Measurements from ENCODE around the gene ZFPL1.

The ZFPL1 gene

GRCh38 chr11:65059959-65060824, 23.8 kb upstream of the ZFPL1 start:
- DNase-seq, result no peak

DNA sequence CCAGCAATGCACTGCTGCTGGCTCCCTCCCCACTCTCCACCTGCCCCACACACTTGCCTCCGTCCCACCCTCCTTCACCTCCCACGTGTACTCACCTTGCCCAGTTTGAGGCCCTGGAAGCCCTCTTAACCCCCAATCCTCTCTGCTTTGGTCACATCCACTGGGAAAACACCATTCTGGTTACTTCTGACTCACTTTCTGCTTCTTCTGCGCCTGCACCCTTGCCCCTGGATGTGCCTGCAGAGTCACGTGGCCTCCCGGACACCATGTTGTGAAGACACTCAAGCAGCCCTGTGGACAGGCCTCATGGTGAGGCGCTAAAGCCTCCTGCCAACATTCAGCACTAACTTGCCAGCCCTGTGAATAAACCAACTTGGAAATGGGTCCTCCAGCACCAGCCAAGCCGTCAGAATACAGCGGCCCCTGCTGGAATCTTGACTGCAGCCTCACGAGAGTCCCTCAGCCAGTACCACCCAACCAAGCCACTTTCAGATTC, 23.1 kb upstream of the ZFPL1 start:
- DNase-seq, result no peak

- DNase-seq, result no peak
Measured at GRCh38 chr11:65063532-65063931, 20.5 kb upstream of the ZFPL1 start.

- no peak for DNase-seq
Measured at GRCh38 chr11:65064847-65065240, 19.2 kb upstream of the ZFPL1 start.

GRCh38 chr11:65065851-65066250, 18.2 kb upstream of the ZFPL1 start:
- DNase-seq, result no peak

DNA sequence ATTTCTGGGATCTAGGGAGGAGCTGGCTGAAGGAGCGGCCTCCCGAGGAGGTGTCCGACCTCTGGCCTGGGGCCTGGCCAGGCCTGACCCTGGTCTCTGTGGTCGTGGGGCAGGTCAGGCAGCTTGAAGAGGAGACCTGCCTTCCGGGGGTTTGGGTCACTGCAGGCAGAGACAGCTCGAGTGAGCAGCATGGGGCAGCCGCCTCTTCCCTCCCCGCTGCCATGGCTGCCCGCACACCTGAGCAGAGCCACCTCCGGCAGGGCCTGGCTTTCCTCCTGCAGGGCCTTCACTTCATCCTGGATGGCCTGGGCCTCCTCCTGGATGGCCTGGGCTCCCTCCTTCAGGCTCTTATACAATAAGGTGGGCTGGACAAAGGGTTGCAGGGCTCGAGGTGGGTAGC, 17.7 kb upstream of the ZFPL1 start:
- DNase-seq, result no peak

- no peak for DNase-seq
Measured at GRCh38 chr11:65066805-65067291, 17.2 kb upstream of the ZFPL1 start.

DNA sequence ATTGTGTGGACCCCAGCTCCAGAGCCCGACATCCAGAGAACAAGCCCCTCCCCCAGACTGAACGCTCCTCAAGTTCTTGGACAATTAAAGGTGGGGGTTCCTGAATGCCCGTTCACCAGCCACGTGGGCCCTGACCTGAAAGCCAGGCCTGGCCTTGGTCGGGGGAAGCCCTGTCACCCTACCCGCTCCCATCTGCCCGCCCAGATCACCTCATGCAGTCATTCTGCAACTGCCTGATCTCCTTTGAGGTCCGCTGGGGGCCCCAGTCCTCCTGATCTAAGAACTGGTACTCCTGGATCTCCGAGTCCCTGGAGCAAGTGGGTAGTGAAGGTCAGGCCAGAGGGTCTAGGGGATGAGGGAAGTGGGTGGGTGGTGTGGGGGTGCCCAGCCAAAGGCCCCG, 16.6 kb upstream of the ZFPL1 start:
- no peak for DNase-seq

DNA sequence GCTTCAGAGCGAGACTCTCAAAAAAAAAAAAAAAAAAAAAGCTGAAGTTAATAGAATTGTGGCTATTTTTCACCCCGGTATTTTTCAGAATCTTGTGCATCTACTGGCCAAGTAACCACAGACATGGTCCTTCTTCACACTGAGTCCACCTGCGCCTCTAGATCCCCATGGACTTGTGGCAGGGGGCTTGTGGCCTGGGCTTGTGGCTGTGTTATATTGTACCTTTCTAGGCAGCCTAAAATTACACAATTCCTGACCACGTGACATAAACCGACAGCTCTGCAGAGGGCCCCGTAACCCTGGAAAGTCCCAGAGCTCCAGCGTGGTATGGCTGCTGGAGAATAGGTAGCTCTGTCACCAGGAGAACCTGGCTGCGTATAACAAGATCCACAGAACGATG, 14.8 kb upstream of the ZFPL1 start:
- no peak for DNase-seq

DNA sequence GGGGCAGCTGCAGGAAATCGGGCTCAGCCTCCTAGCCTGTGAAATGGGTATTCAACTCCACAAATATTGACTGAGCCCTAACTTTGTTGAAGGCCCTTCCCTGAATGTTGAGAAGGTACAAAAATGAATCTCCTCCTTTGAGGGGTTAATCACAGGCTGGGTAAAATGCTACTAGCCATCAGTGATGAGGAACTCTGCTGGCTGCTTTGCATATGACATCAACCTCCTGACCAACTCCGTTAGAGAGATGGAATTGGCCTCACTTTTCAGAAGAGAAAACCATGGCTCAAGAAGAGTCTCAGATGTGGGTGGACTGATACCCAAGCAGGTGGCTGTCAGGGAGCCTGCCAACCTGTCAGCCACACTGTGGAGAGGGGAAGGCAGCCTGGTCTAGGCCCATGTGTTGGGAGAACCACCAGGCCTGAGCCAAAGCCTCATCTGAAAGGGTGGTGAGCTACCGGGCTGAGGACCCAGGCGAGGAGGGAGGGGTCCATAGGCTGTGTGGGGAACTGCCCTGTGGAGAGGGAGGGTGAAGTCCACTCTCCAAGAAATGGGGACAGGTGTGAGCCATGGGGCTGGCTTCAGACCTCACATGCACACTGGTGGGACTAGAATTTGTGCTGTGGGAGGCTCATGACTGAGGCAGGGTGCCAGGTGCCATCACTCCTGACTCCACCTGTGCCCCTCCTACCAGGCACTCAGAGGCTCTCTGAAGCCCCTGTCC, 12.0 kb upstream of the ZFPL1 start:
- DNase-seq, result no peak

GRCh38 chr11:65072631-65072966, 11.4 kb upstream of the ZFPL1 start:
- no peak for DNase-seq

DNA sequence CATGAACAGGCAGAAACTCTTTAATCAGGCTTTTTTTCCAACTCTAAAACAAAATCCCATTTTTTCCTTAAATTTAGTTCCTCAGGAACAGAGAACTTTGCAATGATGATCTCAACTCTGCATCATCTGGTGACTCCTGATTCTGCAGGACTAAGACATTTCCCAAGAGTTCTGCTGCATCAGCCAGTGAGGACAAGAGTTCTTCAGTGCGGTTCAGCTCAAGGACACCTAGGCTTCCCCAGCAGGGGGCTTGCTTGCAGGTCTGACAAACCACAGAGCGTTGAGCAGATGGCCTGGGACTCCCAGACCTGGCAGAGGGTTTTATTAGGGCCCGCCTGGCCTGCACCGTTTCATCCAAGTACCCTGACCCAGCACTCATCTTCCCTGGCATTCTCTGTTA, 6.6 kb upstream of the ZFPL1 start:
- no peak for DNase-seq

DNA sequence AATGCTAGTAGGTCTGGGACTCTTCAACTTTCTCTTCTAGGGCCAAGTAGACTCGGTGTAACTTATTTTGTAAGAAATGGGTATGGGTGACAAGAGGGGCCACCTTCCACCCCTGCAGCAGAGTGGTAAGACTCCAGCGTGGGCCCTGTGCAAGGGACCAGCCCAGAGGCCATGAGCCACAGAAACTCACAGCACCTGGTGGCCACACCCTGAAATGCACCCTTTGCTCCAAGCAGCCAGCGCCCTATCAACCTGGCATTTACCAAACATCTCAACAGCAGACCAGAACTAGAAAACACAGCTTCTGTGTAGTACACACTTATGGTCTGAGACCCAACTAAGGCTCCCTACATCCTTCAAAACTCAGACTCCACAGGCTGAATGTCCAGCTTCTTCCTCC, 5.9 kb upstream of the ZFPL1 start:
- DNase-seq, result no peak

GRCh38 chr11:65078786-65079342, 5.2 kb upstream of the ZFPL1 start:
- no peak for DNase-seq

- no peak for DNase-seq
Measured at GRCh38 chr11:65083134-65083833, 738 bp upstream of the ZFPL1 start.

GRCh38 chr11:65084598-65085375, 765 bp downstream of the ZFPL1 start:
- DNase-seq, result no peak

GRCh38 chr11:65085446-65085845, 1.4 kb downstream of the ZFPL1 start:
- DNase-seq, result no peak

GRCh38 chr11:65086809-65087208, 2.8 kb downstream of the ZFPL1 start:
- DNase-seq, result no peak

DNA sequence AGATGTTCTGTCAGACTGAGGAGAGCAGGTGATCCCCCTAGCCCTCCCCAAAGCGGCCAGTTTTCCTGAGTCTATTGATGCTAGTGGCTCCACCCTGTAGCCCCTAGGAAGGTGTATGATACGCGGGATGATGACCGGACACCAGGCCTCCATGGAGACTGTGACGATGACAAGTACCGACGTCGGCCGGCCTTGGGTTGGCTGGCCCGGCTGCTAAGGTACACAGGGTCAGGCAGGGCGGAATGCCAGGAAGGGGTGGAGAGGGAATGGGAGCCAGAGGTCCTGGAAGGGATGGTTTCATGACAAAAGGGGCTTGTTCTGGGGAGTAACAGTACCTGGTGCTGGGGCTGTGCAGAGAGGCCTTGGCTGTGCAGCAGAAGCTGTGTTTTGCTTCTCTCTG, 3.2 kb downstream of the ZFPL1 start:
- DNase-seq, result no peak

DNA sequence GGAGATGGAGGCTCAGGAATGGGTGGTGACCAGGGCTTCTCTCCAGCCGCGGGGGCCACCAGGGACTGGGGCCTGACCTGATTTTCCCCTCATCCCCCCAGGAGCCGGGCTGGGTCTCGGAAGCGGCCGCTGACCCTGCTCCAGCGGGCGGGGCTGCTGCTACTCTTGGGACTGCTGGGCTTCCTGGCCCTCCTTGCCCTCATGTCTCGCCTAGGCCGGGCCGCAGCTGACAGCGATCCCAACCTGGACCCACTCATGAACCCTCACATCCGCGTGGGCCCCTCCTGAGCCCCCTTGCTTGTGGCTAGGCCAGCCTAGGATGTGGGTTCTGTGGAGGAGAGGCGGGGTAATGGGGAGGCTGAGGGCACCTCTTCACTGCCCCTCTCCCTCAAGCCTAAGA, 3.8 kb downstream of the ZFPL1 start:
- DNase-seq, result no peak

- DNase-seq, result no peak
Measured at GRCh38 chr11:65089621-65090020, 5.6 kb downstream of the ZFPL1 start.

Data from amygdala (tissue), 56 donors.